AG04450 (cell line): ENCODE data around the gene RANBP9. TPM values are rescaled to one million over a fixed set of nuclear protein-coding genes. Genes with fewer than 3 reads are reported as not detected.

Experiments
- CTCF ChIA-PET: fragments of 300-600, 350-600 bp; formaldehyde crosslinking; extraction: SDS; loops from one replicate; lab custom pipeline; 2022; ENCODE audit warnings: antibody characterized with exemption, inconsistent platforms; lab: Charles Lee
- POLR2A ChIA-PET: fragments of 350-600 bp; formaldehyde crosslinking; extraction: SDS; loops from one replicate; lab custom pipeline; 2021; ENCODE audit warnings: antibody characterized with exemption, inconsistent platforms; lab: Yijun Ruan, JAX
- DNase-seq: peaks from one replicate; pipeline ENCODE4 v3.0.0-alpha.2; 2011; ENCODE audit warnings: low read depth, low spot score
- H3K27ac ChIP-seq: one replicate; pipeline ENCODE4 v1.5.1; 2012; ENCODE audit warnings: low read depth, low read length, control low read depth
- H3K27me3 ChIP-seq: one replicate; pipeline ENCODE4 v1.6.0; 2012; ENCODE audit warnings: low read length; ENCODE audit not compliant: control insufficient read depth, insufficient read depth
- H3K4me3 ChIP-seq: 2 replicates; pipeline ENCODE4 v1.5.1; 2011; ENCODE audit warnings: mild to moderate bottlenecking, low read depth, low read length, control low read depth
- H3K9me3 ChIP-seq: 2 replicates; pipeline ENCODE4 v1.5.1; 2012; ENCODE audit warnings: low read length; ENCODE audit not compliant: control insufficient read depth, insufficient read depth
- CTCF ChIP-seq: IDR thresholded peaks from 2 replicates; pipeline ENCODE4 v1.5.1; 2011; ENCODE audit warnings: low read depth, low read length, control low read depth, inconsistent platforms
- polyA plus RNA-seq: library from polyadenylated mRNA; depleted of rRNA; stranded (reverse); fragments of >200 nt; gene quantifications from 2 replicates; pipeline ENCODE4 v1.2.3, GENCODE V29; 2011

Gene RANBP9
- polyA plus RNA-seq, 1 experiment: 37.7 TPM

GRCh38 chr6:13655700-13656099 lies 55.9 kb downstream of the RANBP9 start:
- DNase-seq: no peak
- Histone ChIP-seq H3K9me3 (no peaks in the 10 kb centered on the region), H3K4me3 (no peak overlapping the region), H3K27ac (no peak overlapping the region), H3K27me3 (no peaks in the 10 kb centered on the region)
- CTCF ChIA-PET: interaction anchor here (0.7 kb wide), 1 partner anchor 31 kb away, joined by 3 read pairs; no protein-coding TSS in a partner anchor
- no peak for TF ChIP-seq CTCF
- POLR2A ChIA-PET: no interaction called here

GRCh38 chr6:13654496-13654895 lies 57.1 kb downstream of the RANBP9 start:
- Histone ChIP-seq H3K4me3 (no peak overlapping the region), H3K27ac (no peak overlapping the region), H3K9me3 (no peaks in the 10 kb centered on the region), H3K27me3 (no peaks in the 10 kb centered on the region)
- CTCF ChIA-PET: no interaction called here
- TF ChIP-seq CTCF: no peak
- POLR2A ChIA-PET: no interaction called here
- DNase-seq: no peak

- ChIA-PET CTCF (interaction anchor here (1.0 kb wide), 1 partner anchor 38 kb away, joined by 4 read pairs; no protein-coding TSS in a partner anchor), POLR2A (no interaction called here)
- Histone ChIP-seq H3K4me3 (no peak overlapping the region), H3K27me3 (no peaks in the 10 kb centered on the region), H3K9me3 (no peaks in the 10 kb centered on the region), H3K27ac (no peak overlapping the region)
- no peak for TF ChIP-seq CTCF
- DNase-seq: no peak
Measured at GRCh38 chr6:13653296-13653695, 58.3 kb downstream of the RANBP9 start.

GRCh38 chr6:13649393-13649792 lies 62.2 kb downstream of the RANBP9 start:
- no peak for DNase-seq
- ChIA-PET POLR2A (interaction anchor here (0.7 kb wide), 1 partner anchor 285 kb away, joined by 8 read pairs; no protein-coding TSS in a partner anchor), CTCF (interaction anchor here (0.7 kb wide), 1 partner anchor 10 kb away, joined by 3 read pairs; no protein-coding TSS in a partner anchor)
- H3K4me3 ChIP-seq: no peak overlapping the region
- H3K9me3 ChIP-seq: no peaks in the 10 kb centered on the region
- no peak overlapping the region for H3K27ac ChIP-seq
- TF ChIP-seq CTCF: no peak
- H3K27me3 ChIP-seq: no peaks in the 10 kb centered on the region

GRCh38 chr6:13648850-13649249 lies 62.8 kb downstream of the RANBP9 start:
- CTCF ChIA-PET: interaction anchor here (0.7 to 0.9 kb wide), 2 partner anchors 11 to 24 kb away, joined by 3 read pairs; no protein-coding TSS in a partner anchor
- Histone ChIP-seq H3K9me3 (no peaks in the 10 kb centered on the region), H3K27me3 (no peaks in the 10 kb centered on the region), H3K4me3 (no peak overlapping the region), H3K27ac (no peak overlapping the region)
- no peak for TF ChIP-seq CTCF
- DNase-seq: no peak
- POLR2A ChIA-PET: interaction anchor here (0.7 kb wide), 1 partner anchor 286 kb away, joined by 8 read pairs; no protein-coding TSS in a partner anchor
